Testis (tissue), 3 donors: ENCODE measurements around the gene TNS3. TPM values are rescaled to one million over a fixed set of nuclear protein-coding genes. Genes with fewer than 3 reads are reported as not detected.

Experiments used
- DNase-seq: peaks from one replicate; pipeline ENCODE4 v3.0.0-alpha.2; 2019
- H3K27ac ChIP-seq, 2 donors: fragments of 200-600 bp; sonication (generic); one replicate each; pipeline ENCODE4 v1.5.1; 2019
- H3K27me3 ChIP-seq: fragments of 200-600 bp; sonication (generic); one replicate; pipeline ENCODE4 v1.5.1; 2019
- H3K36me3 ChIP-seq: fragments of 200-600 bp; sonication (generic); one replicate; pipeline ENCODE4 v1.5.1; 2017; ENCODE audit warnings: low read depth; ENCODE audit errors: missing control alignments
- H3K4me1 ChIP-seq: fragments of 200-600 bp; sonication (generic); one replicate; pipeline ENCODE4 v1.5.1; 2019
- H3K4me3 ChIP-seq, 2 donors: fragments of 200-600 bp; sonication (generic); one replicate each; pipeline ENCODE4 v1.5.1; 2017 to 2019
- H3K9me3 ChIP-seq: fragments of 200-600 bp; sonication (generic); one replicate; pipeline ENCODE4 v1.5.1; 2017
- POLR2A ChIP-seq: fragments of 450-650 bp; IDR thresholded peaks from one replicate; pipeline ENCODE4 v1.6.1; 2017; ENCODE audit warnings: antibody characterized with exemption, mild to moderate bottlenecking, moderate library complexity
- WGBS, 2 donors: methylation state at CpG; one replicate each; pipeline ENCODE4 v1.1.5; 2018; 5-methylcytosine and 5-hydroxymethylcytosine counted together
- intact Hi-C: fragments of 100-400 bp; cut with DNase I; formaldehyde crosslinking; loops from one replicate; pipeline ENCODE4 v1.15.1; 2023; ENCODE audit warnings: low total_unique reads
- polyA plus RNA-seq: library from polyadenylated mRNA; stranded (reverse); fragments of 350-450 nt; fragmentation: Illumina TruSeq; extraction: RNeasy Lipid Tissue Mini Kit (QIAGEN cat#74804); gene quantifications from one replicate; pipeline ENCODE4 v1.2.3, GENCODE V29; 2014; ENCODE audit warnings: low read depth, low replicate concordance; ENCODE audit not compliant: insufficient read depth
- total RNA-seq, 2 donors: library from RNA; depleted of rRNA; stranded (reverse); fragments of >200 nt; gene quantifications; one replicate each; pipeline ENCODE4 v1.2.3, GENCODE V29; 2016
- TF ChIP-seq, protein P1 (sequence below), 3 experiments: fragments of 450-650 bp in 2 of 3; fragments of 200-600 bp in 1 of 3; sonication (generic) in 1 of 3; IDR thresholded peaks; one replicate each; pipeline ENCODE4 v1.5.1; 2016 to 2019; ENCODE audit warnings: antibody characterized with exemption in 3 of 3, mild to moderate bottlenecking in 2 of 3, moderate library complexity in 1 of 3

TNS3 gene
- total and polyA plus RNA-seq, 3 donors from 2014 or later = 28.5 to 93.5 (median 60.0) TPM

DNA sequence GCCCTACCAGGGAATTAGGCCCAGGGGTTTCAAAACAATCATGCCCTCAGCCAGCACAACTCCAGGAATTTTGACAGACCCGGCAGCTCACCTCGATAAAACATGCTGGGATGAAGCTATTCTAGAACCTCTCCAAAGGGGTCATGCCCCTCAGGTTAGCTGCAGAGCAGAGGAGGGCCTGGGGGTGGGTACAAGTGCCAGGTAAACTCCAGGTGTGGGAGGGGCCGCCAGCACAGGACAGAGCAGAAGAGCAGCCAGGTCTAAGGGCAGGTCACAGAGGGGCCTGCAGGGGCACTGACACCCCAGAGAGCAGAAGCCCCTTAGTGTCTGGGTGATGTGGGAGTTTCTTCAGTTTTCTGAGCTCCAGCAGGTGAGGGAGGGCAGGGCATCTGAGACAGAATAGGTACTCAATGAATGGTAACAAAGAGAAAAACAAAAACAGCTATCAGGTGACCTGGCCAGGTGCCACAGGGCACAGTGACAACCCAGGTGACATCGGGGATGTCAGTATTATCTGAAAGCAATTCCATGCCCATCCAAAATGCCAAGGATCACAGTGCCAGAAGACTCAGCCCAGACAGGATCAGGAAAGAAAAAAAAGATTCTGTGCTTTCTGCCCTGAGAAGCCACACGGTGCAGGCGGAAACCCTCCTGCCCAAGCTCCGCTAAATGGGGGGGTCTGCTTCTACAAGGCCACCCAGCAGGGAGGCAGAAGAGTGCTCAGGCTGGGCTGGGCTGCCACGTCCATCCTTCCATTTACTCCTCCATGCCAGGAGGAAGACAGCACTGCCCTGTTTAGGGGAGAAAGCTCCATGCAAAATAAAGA is 104.5 kb downstream of the TNS3 start:
- peaks cover 77% of the 10 kb centered on the region for H3K4me1 ChIP-seq
- no peaks in the 10 kb centered on the region for H3K36me3 ChIP-seq
- DNase-seq = no peak
- TF ChIP-seq POLR2A = no peak
- TF ChIP-seq, protein P1, sequence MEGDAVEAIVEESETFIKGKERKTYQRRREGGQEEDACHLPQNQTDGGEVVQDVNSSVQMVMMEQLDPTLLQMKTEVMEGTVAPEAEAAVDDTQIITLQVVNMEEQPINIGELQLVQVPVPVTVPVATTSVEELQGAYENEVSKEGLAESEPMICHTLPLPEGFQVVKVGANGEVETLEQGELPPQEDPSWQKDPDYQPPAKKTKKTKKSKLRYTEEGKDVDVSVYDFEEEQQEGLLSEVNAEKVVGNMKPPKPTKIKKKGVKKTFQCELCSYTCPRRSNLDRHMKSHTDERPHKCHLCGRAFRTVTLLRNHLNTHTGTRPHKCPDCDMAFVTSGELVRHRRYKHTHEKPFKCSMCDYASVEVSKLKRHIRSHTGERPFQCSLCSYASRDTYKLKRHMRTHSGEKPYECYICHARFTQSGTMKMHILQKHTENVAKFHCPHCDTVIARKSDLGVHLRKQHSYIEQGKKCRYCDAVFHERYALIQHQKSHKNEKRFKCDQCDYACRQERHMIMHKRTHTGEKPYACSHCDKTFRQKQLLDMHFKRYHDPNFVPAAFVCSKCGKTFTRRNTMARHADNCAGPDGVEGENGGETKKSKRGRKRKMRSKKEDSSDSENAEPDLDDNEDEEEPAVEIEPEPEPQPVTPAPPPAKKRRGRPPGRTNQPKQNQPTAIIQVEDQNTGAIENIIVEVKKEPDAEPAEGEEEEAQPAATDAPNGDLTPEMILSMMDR (IDR thresholded peaks at IDR 0.05) = no peak
- no peak overlapping the region for H3K4me3 ChIP-seq
- peak overlapping the region; percentile 46 to 68 for H3K27ac ChIP-seq
- H3K9me3 ChIP-seq = no peaks in the 10 kb centered on the region
- no peaks in the 10 kb centered on the region for H3K27me3 ChIP-seq
- intact Hi-C loops = no loop called here
- 45 to 67% methylated on average over 3 to 8 of the region's 8 CpGs for WGBS, 2 donors

DNA sequence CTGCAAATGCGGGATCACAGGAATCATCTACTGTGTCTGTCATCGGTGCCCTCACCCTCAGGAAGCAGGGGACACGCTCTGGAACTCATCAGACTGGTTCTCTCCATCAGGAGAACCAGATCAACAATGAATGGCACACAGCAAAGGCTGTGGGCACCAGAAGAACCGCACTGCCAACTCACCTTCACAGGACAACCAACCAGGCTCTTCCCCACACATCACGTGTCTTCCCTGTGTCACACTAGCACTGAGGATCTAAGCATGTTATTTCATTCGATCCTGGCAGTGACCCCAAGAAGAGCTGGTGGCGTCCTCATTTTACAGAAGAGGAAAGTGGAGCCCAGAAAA is 106.1 kb downstream of the TNS3 start:
- 75 to 92% methylated on average over 7 of the region's 7 CpGs for WGBS, 2 donors
- no peaks in the 10 kb centered on the region for H3K27me3 ChIP-seq
- no peaks in the 10 kb centered on the region for H3K9me3 ChIP-seq
- DNase-seq = no peak
- intact Hi-C loops = no loop called here
- no peaks in the 10 kb centered on the region for H3K36me3 ChIP-seq
- TF ChIP-seq, protein P1 (IDR thresholded peaks at IDR 0.05) = no peak
- TF ChIP-seq POLR2A = no peak
- no peak overlapping the region for H3K4me3 ChIP-seq
- peak overlapping the region; percentile 28 to 59 for H3K27ac ChIP-seq
- H3K4me1 ChIP-seq = peaks cover 63% of the 10 kb centered on the region

DNA sequence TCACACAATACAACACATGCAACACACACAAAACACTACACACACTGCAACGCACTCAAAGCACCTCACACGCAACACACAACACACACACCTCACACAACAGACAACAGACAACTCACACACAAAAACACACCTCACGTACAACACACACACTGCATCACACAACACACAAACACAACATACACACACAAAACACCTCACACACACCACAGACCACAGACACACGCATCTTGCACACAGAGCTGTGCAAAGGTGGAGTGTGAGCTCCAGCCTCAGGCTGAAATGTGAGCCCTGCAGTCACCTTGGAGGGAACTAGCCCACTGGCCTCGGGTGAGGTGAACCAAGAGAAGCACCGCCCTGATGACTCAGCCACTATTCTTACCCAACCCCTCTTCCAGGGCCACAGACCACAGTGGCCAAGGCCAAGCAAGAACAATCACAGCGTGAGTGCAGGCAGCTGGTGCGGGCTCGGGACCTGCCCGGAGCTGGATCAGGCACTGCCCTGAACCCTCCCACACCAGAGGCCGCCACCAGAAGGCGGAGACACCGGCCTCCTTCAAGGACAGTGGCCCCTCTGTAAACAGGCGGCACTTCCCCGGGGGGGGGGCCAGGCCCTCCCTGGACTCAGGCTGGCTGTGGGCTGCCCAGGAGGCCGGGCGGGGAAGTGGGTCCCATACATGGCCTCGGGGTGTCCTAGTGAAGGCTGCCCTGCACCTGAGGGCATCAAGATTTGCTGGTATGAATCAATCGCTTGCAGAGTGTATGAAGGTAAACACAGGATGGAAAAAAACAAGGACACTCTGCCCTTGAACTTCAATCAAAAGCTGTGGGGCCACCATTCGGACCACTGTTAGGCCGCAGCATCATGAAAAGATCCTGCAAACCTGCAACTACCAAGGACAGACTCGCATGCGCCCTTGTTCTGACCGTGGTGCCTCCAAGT is 106.7 kb downstream of the TNS3 start:
- Histone ChIP-seq H3K27me3 (no peaks in the 10 kb centered on the region), H3K4me1 (peaks cover 57% of the 10 kb centered on the region), H3K36me3 (no peaks in the 10 kb centered on the region), H3K27ac (peak overlapping the region; percentile 28 to 59), H3K4me3 (no peak overlapping the region), H3K9me3 (no peaks in the 10 kb centered on the region)
- TF ChIP-seq, protein P1 (IDR thresholded peaks at IDR 0.05) = no peak
- TF ChIP-seq POLR2A = no peak
- intact Hi-C loops = no loop called here
- DNase-seq = peak; percentile 94
- WGBS, 2 donors = 46 to 79% methylated on average over 10 to 22 of the region's 24 CpGs

DNA sequence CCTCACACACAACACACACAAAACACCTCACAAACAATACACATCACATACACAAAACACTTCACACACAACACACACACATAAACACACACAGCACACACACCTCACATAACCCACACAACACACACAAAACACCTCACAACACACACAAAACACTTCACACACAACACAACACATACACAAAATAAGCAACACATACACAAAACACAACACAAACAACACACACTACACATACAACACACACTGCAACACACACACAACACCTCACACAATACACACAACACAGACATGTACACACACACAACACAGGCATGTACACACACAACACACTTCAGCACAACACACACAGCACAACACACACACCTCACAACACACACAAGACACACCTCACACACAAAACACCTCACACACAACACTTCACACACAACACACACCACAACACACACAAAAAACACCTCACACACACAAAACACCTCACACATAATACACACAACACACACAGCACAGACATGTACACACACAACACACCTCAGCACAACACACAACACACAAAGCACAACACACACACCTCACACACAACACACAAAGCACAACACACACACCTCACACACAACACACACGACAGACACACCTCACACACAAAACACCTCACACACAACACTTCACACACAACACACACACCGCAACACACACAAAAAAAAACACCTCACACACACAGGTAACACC is 107.5 kb downstream of the TNS3 start:
- Histone ChIP-seq H3K27ac (peak overlapping the region; percentile 28 to 59), H3K9me3 (no peaks in the 10 kb centered on the region), H3K36me3 (no peaks in the 10 kb centered on the region), H3K27me3 (no peaks in the 10 kb centered on the region), H3K4me1 (peaks cover 49% of the 10 kb centered on the region), H3K4me3 (no peak overlapping the region)
- intact Hi-C loops = no loop called here
- TF ChIP-seq POLR2A = no peak
- TF ChIP-seq, protein P1 (IDR thresholded peaks at IDR 0.05) = no peak
- no peak for DNase-seq
- 78 to 90% methylated on average over 2 of the region's 2 CpGs for WGBS, 2 donors
